LoVo (cell line): Measurements from ENCODE around the gene IL27RA.
"Not testable (repeated sequence)": the region's sequence is repeated elsewhere in the genome, so short reads cannot be mapped to it uniquely, and the experiment has no call there.

Source experiments
- DNase-seq: peaks from one replicate; pipeline ENCODE4 v3.0.0-alpha.2; 2016; ENCODE audit warnings: low spot score

Gene IL27RA

DNA sequence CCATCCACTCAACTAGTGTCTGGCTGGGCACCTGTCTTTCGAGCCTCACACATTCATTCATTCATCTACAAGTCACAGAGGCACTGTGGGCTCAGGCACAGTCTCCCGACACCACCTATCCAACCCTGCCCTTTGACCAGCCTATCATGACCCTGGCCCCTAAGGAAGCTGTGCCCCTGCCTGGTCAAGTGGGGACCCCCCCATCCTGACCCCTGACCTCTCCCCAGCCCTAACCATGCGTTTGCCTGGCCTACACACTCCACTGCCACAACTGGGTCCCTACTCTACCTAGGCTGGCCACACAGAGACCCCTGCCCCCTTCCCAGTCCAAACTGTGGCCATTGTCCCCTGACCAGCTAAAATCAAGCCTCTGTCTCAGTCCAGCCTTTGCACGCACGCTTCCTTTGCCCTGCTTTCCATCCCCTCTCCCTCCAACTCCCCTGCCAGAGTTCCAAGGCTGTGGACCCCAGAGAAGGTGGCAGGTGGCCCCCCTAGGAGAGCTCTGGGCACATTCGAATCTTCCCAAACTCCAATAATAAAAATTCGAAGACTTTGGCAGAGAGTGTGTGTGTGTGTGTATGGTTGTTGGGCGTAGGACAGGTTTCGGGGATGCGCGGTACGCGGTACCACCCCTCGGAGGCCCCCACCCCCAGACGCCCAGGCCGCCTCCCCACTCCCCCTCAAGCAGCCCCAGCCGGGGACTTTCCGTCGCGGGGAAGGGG lies 404 bp upstream of the IL27RA start:
- DNase-seq: no peak

- DNase-seq: no peak
These were observed 2.4 kb downstream of the IL27RA start for GRCh38 chr19:14033946-14034345.

GRCh38 chr19:14035159-14035558 lies 3.6 kb downstream of the IL27RA start:
- DNase-seq: not testable (repeated sequence)

GRCh38 chr19:14035706-14036105 lies 4.1 kb downstream of the IL27RA start:
- DNase-seq: no peak

GRCh38 chr19:14039181-14039580 lies 7.6 kb downstream of the IL27RA start:
- DNase-seq: no peak

DNA sequence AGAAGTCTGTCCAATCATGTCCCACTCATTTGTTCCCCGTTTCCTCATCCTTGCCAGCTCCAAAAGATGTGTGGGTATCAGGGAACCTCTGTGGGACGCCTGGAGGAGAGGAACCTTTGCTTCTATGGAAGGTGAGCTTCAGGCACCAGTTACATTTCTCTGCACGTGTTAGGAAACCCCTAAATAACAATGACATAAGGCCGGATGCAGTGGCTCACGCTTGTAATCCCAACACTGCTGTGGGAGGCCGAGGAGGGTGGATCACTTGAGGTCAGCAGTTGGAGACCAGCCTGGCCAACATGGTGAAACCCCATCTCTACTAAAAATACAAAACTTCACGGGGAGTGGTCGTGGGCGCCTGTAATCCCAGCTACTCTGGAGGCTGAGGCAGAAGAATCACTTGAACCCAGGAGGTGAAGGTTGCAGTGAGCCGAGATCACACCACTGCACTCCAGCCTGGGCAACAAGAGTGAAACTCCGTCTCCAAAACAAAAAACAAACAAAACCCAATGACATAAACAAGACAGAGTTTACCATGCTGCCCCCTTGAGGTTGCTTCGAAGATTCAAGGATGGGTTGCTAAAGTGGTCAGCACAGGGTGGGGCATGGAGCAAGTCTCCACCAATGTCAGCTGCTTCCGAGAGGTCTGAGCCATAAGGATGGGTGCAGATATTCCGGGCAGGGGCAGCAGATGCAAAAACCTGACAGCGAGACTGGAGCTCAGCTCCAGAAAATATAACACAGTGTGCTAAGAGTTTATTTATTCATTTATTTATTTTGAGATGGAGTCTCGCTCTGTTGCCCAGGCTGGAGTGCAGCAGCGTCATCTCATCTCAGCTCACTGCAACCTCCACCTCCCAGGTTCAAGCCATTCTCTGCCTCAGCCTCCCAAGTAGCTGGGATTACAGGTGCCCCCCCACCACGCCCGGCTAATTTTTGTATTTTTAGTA lies 11.4 kb downstream of the IL27RA start:
- peak; percentile 20 for DNase-seq

GRCh38 chr19:14047866-14048265 lies 16.3 kb downstream of the IL27RA start:
- DNase-seq: not testable (repeated sequence)

GRCh38 chr19:14048443-14049153 lies 17.0 kb downstream of the IL27RA start:
- peak; percentile 19 for DNase-seq

GRCh38 chr19:14050512-14050911 lies 18.9 kb downstream of the IL27RA start:
- no peak for DNase-seq

- not testable (repeated sequence) for DNase-seq
These were observed 19.4 kb downstream of the IL27RA start for GRCh38 chr19:14050961-14051360.

GRCh38 chr19:14051980-14052379 lies 20.4 kb downstream of the IL27RA start:
- DNase-seq: no peak

DNA sequence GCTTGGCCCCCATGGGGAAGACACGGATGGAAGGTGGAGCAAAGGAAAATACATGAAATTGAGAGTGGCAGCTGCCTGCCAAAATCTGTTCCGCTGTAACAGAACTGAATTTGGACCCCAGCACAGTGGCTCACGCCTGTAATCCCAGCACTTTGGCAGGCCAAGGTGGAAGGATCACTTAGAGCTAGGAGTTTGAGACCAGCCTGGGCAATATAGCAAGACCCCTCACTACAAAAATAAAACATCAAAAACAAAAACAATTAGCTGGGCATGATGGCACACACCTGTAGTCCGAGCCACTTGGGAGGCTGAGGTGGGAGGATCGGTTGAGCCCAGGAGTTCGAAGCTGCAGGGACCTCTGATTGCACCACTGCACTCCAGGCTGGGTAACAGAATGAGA lies 20.9 kb downstream of the IL27RA start:
- no peak for DNase-seq

DNA sequence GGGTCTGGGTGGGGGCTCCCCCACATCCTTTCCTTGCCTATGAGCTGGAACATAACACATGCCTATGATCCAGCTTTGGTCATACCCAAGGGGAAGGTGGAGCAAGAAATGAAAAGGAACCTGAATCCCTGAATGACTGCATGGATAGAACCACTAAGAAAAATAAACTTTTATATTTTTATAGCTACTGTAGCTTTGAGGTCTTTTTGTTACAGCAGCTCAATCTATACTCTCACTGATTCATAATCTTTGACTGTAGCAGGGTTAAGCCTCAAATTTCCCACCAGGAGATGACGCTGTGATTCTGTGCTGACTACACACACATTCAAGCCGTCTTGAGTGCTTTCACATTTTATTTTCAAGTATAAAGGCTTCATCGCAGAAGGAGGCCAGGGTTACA lies 21.5 kb downstream of the IL27RA start:
- DNase-seq: no peak

- no peak for DNase-seq
These were observed 21.9 kb downstream of the IL27RA start for GRCh38 chr19:14053500-14053899.

GRCh38 chr19:14054099-14054498 lies 22.5 kb downstream of the IL27RA start:
- DNase-seq: no peak

DNA sequence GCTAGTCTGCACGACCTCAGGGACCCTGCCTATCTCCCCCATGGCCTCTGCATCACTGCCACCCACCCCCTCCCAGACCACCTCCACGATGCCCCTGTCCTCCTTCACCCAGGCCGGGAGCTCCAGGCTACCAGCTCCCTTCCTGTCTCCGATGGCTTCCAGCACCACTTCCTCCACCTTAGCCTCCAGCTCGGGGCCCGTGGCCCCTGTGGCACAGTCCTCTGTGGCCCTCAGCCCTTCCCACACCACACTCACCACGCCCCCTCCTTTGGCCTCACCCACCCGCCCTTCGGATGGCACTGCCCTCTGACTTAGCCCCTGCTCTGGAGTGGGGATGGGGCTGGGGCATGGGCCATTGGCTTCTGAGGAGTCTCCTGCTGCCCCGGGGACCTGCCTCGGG lies 23.2 kb downstream of the IL27RA start:
- DNase-seq: no peak

GRCh38 chr19:14055396-14055795 lies 23.8 kb downstream of the IL27RA start:
- no peak for DNase-seq

- no peak for DNase-seq
These were observed 24.6 kb downstream of the IL27RA start for GRCh38 chr19:14056069-14056666.

GRCh38 chr19:14056741-14057356 lies 25.3 kb downstream of the IL27RA start:
- no peak for DNase-seq

GRCh38 chr19:14058182-14059092 lies 26.9 kb downstream of the IL27RA start:
- no peak for DNase-seq

GRCh38 chr19:14059093-14059480 lies 27.5 kb downstream of the IL27RA start:
- DNase-seq: no peak
